Measurements from ENCODE around the gene MED26. TPM values are rescaled to one million over a fixed set of nuclear protein-coding genes. Genes with fewer than 3 reads are reported as not detected.

The MED26 gene
- total RNA-seq, 1 experiment from 2014 or later = 8.9 TPM

GRCh38 chr19:16542045-16542909 lies 85.7 kb downstream of the MED26 start, which contains the start of gene CHERP:
Gene CHERP (minus strand): TSS chr19:16542437. CDS start chr19:16542378, 59 bp downstream.
- DNase-seq (ENCODE audit: low read depth) = peak; percentile 89

- peak; percentile 17 for DNase-seq (ENCODE audit: low read depth)
Observed at GRCh38 chr19:16541526-16542044, 86.4 kb downstream of the MED26 start.

- no peak for DNase-seq (ENCODE audit: low read depth)
Observed at GRCh38 chr19:16540948-16541347, 87.1 kb downstream of the MED26 start.

- DNase-seq (ENCODE audit: low read depth) = no peak
Observed at GRCh38 chr19:16537111-16537510, 90.9 kb downstream of the MED26 start.

- no peak for DNase-seq (ENCODE audit: low read depth)
Observed at GRCh38 chr19:16536130-16536529, 91.9 kb downstream of the MED26 start.

GRCh38 chr19:16535381-16535780 lies 92.6 kb downstream of the MED26 start:
- no peak for DNase-seq (ENCODE audit: low read depth)

GRCh38 chr19:16532440-16533234 lies 95.4 kb downstream of the MED26 start:
- no peak for DNase-seq (ENCODE audit: low read depth)

GRCh38 chr19:16531380-16531669 lies 96.7 kb downstream of the MED26 start:
- no peak for DNase-seq (ENCODE audit: low read depth)

GRCh38 chr19:16530540-16531379 lies 97.2 kb downstream of the MED26 start:
- no peak for DNase-seq (ENCODE audit: low read depth)

GRCh38 chr19:16529466-16530144 lies 98.4 kb downstream of the MED26 start:
- DNase-seq (ENCODE audit: low read depth) = no peak

GRCh38 chr19:16527971-16528521 lies 100.0 kb downstream of the MED26 start:
- DNase-seq (ENCODE audit: low read depth) = no peak

- no peak for DNase-seq (ENCODE audit: low read depth)
Observed at GRCh38 chr19:16527334-16527935, 100.6 kb downstream of the MED26 start.

GRCh38 chr19:16525751-16526481 lies 102.1 kb downstream of the MED26 start:
- no peak for DNase-seq (ENCODE audit: low read depth)

GRCh38 chr19:16524991-16525734 lies 102.8 kb downstream of the MED26 start:
- DNase-seq (ENCODE audit: low read depth) = no peak

Other genes with a start within 250 kb of the MED26 start
- gene EPS15L1, start 156.2 kb downstream of the MED26 start, total RNA-seq (2014; rRNA removed) = 9.3 and 10.8 TPM in 2 replicates
- 0.13 TPM in 1 of 2 replicates, not detected in the other for gene CALR3, start 132.0 kb downstream of the MED26 start, total RNA-seq (2014; rRNA removed)
- 2.4 and 3.8 TPM in 2 replicates for gene C19orf44, start 131.8 kb downstream of the MED26 start, total RNA-seq (2014; rRNA removed)
- 5.8 and 6.5 TPM in 2 replicates for gene CHERP, start 85.8 kb downstream of the MED26 start, total RNA-seq (2014; rRNA removed)
- gene SLC35E1, start 55.8 kb downstream of the MED26 start, total RNA-seq (2014; rRNA removed) = 33.2 and 34.3 TPM in 2 replicates
- gene SMIM7, start 31.9 kb upstream of the MED26 start, total RNA-seq (2014; rRNA removed) = 97.1 and 97.3 TPM in 2 replicates
- 2.9 and 3.2 TPM in 2 replicates for gene TMEM38A, start 32.9 kb upstream of the MED26 start, total RNA-seq (2014; rRNA removed)
- gene NWD1, start 91.6 kb upstream of the MED26 start, total RNA-seq (2014; rRNA removed) = not detected in 2 replicates
- 21.0 and 25.5 TPM in 2 replicates for gene SIN3B, start 201.2 kb upstream of the MED26 start, total RNA-seq (2014; rRNA removed)

Data from LHCN-M2 (cell line).